GM19025 (cell line): ENCODE measurements around the gene UFSP2.
A peak's percentile ranks its signal among the peaks of the same experiment; 100 is the strongest.

Experiments
- ATAC-seq: cut with Tn5 transposase; IDR thresholded peaks from one replicate; pipeline ENCODE4 v1.9.1; 2021; ENCODE audit warnings: mild to moderate bottlenecking, low read depth, moderate library complexity; ENCODE audit not compliant: unreplicated experiment

Gene UFSP2

GRCh38 chr4:185429660-185430059 lies 3.9 kb upstream of the UFSP2 start:
- ATAC-seq, result no peak

- ATAC-seq, result no peak
Measured at GRCh38 chr4:185426960-185427688, 1.4 kb upstream of the UFSP2 start.

GRCh38 chr4:185424905-185425646 lies 688 bp downstream of the UFSP2 start:
- no peak for ATAC-seq

DNA sequence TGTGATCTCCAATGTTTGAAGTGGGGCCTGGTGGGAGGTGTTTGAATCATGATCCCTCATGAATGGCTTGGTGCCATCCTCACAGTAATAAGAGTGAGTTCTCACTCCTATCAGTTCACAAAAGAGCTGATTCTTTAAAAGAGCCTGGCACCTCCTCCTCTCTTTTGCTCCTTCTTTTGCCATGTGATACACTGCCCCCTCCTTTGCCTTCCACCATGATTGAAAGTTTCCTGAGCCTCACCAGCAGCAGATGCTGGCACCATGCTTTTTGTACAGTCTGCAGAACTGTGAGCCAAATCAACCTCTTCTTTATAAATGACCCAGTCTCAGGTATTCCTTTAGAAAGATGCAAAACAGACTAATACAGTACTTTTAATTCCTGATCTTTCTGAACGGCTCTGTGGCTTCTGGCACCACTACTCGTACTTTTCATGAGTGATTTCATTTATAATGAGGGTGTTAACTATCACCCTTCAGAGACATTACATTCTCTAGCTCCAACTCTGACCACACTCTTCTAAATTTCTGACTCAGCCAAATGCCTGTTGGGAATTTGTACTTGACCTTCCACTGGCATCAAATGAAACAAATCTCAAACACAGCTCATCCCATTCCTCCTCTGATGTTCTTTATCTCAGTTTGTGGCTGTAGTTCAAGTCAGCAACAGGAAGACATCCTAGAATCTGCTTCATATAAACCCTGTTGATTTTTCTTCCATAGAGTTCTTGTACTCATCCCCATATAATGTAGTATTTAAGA lies 4.2 kb downstream of the UFSP2 start:
- no peak for ATAC-seq

- no peak for ATAC-seq
Measured at GRCh38 chr4:185416955-185417354, 8.8 kb downstream of the UFSP2 start.

GRCh38 chr4:185412412-185412811 lies 13.4 kb downstream of the UFSP2 start:
- no peak for ATAC-seq

- no peak for ATAC-seq
Measured at GRCh38 chr4:185411849-185412248, 13.9 kb downstream of the UFSP2 start.

GRCh38 chr4:185408432-185408831 lies 17.3 kb downstream of the UFSP2 start:
- ATAC-seq, result no peak

GRCh38 chr4:185405296-185405999 lies 20.3 kb downstream of the UFSP2 start:
- ATAC-seq, result no peak

DNA sequence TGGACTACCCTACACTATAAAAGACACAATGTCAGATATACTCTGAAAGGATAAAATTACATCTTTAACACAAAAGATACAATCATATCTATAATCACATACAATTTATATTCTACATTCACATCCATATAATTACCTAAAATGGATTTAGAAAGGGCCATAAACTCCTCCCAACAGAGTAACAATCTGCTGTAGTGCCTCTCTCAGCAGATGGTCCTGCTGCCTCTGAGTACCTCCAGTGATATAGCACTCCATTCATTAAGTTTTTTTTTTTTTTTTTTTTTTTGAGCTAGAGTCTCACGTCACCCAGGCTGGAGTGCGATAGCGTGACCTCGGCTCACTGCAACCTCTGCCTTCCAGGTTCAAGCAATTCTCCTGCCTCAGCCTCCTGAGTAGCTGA lies 21.7 kb downstream of the UFSP2 start:
- no peak for ATAC-seq

DNA sequence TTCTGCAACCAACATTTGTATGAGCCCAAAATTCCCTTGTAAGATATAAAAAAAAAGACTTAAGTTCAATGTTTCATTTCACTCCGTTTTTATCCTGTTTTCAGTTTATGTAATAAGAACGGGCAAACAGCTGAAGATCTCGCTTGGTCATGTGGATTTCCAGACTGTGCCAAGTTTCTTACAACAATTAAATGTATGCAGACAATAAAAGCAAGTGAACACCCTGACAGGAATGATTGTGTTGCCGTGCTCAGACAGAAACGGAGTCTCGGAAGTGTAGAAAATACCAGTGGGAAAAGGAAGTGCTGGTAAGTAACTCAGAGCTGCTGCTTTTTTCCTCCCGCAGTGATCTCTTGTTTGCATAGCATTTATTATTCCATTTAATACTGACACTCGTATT lies 26.3 kb downstream of the UFSP2 start:
- no peak for ATAC-seq

DNA sequence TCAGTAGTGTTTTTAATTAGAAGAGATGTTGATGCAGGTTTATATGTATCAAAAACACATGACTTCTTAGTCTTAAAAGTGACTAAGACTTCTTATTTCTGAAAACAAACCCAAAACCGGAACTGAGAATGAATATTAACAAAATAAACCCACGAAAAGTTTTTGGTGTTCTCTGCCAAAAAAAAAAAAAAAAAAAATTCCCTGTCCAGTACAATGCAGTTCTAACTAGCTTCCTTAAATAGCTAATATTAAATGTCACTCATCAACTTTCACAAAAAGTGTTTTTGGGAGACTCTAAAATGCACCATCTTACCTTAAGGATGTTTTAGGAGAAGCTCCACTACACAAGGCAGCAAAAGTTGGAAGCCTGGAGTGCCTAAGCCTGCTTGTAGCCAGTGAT lies 27.1 kb downstream of the UFSP2 start:
- ATAC-seq, result no peak

GRCh38 chr4:185396724-185397385 lies 28.9 kb downstream of the UFSP2 start, which contains the start of gene ANKRD37:
ANKRD37 (plus strand) TSS chr4:185396841; CDS start chr4:185396924, 83 bp downstream.
- no peak for ATAC-seq

- ATAC-seq, result peak; percentile 78
Measured at GRCh38 chr4:185395956-185396723, 29.6 kb downstream of the UFSP2 start.

- no peak for ATAC-seq
Measured at GRCh38 chr4:185395238-185395955, 30.4 kb downstream of the UFSP2 start, which contains the start of gene LRP2BP. LRP2BP (minus strand) TSS chr4:185395924; CDS start chr4:185378186, 17,738 bp downstream.

DNA sequence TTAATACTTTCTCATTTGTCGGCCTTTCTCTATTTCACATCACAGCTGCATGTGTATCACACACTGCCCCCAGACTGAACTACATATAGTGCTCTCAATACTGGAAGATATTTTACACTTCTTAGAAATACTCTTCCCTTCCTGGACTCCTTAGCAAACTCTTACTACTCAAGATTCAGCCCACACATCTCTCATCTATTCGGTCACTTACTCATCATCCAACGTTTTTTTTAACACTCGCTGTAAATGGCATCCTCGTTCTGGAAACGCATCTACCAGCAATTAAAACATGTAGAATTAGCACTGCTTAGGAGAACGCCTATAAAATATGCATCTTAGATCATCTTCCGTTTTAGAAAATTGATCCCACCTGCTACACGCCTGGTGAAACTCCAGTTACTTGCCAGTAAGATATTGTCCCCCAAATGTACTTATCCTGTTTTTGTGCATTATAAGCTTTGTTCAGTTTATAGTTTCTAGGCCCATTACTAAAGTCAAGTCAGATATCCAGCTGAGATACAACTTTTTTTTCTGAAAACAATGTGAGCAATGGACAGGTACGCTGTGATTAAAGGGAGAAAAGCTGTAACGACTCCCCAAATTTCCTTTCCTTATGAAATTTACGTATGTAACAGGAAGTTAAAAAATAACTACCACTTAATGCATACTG lies 31.1 kb downstream of the UFSP2 start:
- no peak for ATAC-seq

DNA sequence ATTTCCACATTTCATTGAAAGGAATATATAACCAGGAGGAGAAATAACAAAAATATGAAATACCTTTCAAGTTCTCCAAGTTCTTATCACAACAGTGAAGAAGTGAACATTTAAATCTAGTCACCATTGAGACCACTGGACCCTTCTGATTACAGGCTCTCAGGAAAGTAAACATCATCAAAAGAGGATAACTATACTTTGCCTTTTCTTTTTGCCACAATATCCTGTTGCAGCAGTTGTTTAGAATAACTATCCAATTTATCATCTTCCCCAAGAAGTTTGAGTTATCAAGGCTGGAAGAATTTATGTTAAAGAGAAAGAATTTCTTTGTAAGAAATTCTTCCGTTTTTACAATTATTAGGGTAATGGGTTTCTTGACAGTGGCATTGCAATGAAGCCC lies 33.6 kb downstream of the UFSP2 start:
- no peak for ATAC-seq

DNA sequence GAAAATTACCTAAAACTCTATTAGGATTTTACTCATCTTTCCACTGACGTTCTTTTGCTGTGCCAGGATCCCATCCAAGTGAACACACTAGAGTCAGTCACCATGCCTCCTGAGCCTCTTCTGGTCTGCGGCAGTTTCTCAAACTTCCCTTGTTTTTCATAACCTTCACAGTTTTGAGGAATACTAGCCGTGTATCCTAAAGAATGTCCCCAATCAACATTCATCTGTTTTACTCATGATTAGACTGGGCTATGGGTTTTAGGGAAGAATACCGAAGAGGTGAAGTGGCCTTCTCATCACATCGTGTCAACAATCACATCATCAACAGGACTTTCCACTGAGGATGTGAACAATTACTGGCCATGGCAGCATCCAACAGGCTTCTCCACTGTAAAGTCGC lies 34.8 kb downstream of the UFSP2 start:
- no peak for ATAC-seq
